Kasumi-1 (cell line): ENCODE results near the gene PPM1M.
"Not testable (repeated sequence)": the region's sequence is repeated elsewhere in the genome, so short reads cannot be mapped to it uniquely, and the experiment has no call there.

Source experiments
- DNase-seq, 2 experiments: peaks; one replicate each; lab custom pipeline; 2025; lab: John Stamatoyannopoulos, UW

The PPM1M gene

GRCh38 chr3:52277071-52277964, 31.8 kb downstream of the PPM1M start:
- peak; percentile 43 to 54 for DNase-seq

DNA sequence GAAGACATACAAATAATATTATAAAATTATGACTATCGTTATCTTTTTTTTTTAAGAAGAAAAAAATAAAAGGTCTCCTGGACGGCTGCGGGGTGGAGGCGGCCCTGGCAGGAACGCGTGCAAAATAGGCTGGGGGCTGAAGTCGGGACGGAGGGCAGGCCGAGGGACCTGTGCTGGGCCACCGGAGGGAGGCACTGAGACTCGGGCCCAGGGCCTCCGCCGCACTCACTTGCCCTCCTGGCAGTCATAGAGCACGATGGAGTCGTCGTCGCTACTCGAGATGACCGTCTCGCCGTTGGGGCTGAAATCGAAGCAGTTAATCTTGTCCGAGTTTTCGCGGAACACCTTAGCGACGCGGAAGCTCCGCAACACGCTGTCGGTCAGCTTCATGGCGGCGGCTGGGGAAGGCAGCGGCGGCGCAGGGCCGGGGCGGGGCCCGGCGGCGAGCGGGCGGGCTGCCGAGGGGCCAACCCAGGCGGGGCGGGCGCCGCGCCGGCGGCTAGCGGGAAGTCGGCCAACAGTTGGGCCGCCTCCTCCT, 32.5 kb downstream of the PPM1M start:
- DNase-seq = peak in 1 of 2 experiments; percentile 45

DNA sequence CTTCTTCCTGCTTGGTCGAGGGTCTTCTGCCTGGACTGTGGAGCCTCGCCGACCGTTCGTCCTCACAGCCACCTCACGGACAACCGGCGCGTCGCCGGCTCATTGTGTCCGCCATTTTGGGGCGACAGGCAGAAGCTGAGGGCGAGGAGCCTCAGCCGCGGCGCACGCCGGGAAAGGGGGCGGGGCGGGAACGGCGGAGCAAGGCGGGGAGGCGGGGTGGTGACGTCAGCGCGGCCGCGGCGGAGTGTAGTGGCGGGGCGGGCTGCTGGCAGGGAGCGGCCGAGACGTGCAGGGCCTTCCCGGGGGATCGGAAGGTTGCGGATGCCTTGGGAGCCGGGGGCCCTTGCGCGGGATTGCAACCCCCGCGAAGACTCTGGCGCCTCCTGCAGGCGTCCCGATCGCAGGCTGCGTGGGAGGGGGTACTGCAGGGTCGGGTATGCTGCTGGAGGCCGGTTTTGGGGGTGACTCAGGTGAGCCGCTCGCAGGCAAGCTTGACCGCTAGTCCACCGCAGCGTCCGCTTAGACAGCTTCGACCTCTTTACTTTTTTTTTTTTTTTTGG, 33.0 kb downstream of the PPM1M start, which contains the start of gene WDR82:
WDR82 (minus strand) TSS at position 140 of the 560 bp plus-strand sequence. CDS start 288 bp downstream, outside the sequence.
- peak; percentile 90 for DNase-seq

GRCh38 chr3:52279596-52279995, 34.0 kb downstream of the PPM1M start:
- no peak for DNase-seq

DNA sequence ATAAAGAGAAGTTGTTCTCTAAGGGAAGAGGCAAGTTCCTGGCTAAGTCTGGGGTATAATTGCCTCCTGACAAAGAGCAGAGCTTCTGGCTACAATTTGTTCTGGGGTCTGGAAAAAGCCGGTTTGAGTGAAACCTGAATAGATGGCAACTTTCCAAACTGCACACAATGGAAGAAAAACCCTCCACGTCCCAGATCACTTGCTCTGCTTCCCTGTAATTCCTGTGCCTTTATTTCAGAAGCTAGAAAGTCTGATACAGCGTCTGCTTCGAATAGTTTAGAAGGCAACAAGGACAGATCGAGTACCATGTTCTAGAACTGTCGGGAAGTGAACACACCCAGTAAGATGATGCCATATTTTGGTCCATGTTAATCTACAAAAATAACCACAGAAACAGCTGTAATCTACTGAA, 34.5 kb downstream of the PPM1M start:
- no peak for DNase-seq

DNA sequence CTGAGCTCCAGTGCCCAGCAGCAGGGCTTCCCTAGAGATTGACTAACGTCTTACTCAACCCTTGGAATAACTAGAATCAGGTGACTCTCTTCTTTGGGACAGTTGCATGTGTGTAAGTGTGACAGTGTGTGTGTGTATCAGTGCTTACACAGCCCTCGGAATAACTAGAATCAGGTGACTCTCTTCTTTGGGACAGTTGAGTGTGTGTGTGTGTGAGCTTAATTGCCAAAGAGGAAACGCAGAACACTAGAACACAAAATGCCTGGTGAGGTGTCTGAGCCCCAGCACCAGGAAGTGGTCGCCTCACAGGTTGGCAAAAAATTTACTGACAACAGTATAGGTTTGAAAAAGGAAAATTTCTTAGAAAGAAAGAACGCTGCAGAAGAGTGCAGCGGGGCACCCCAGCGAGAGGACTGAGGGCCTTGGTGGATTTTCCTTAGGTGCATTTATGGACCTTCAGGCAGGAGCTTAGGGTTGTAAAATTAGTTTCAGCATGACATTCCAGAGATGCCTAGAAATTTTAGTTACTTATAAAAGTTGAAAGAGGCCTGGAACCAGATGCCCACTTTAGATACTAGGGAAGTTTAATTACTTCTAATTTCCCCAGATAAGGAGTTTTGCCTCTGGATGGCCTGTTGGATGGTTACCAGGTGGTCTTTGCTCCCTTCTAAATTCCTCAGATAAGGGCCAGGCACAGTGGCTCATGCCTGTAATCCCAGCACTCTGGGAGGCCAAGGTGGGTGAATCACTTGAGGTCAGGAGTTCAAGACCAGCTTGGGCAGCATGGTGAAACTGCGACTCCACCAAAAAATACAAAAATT, 36.6 kb downstream of the PPM1M start:
- DNase-seq = peak; percentile 24 to 35

- no peak for DNase-seq
Measured at GRCh38 chr3:52283306-52283705, 37.7 kb downstream of the PPM1M start.

DNA sequence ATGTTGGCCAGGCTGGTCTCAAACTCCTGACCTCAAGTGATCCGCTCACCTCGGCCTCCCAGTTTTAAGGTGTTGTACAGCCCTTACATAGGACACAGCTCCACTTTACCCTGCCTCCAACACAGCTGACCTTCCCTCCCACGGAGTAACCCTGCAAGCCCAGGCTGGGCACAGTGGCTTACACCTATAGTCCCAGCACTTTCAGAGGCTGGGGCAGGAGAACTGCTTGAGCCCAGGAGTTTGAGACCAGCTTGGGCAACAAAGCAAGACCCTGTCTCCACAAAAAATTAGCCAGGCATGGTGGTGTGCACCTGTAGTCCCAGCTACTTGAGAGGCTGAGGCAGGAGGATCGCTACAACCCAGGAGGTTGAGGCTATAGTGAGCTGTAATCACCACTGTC, 38.5 kb downstream of the PPM1M start:
- not testable (repeated sequence) for DNase-seq

GRCh38 chr3:52286777-52287110, 41.2 kb downstream of the PPM1M start:
- no peak for DNase-seq

- DNase-seq = no peak
Measured at GRCh38 chr3:52288674-52289073, 43.1 kb downstream of the PPM1M start.

GRCh38 chr3:52289338-52289746, 43.8 kb downstream of the PPM1M start:
- no peak for DNase-seq

GRCh38 chr3:52289747-52290595, 44.4 kb downstream of the PPM1M start:
- no peak for DNase-seq

GRCh38 chr3:52290596-52291507, 45.3 kb downstream of the PPM1M start:
- DNase-seq = no peak

GRCh38 chr3:52291508-52292181, 46.1 kb downstream of the PPM1M start:
- DNase-seq = peak; percentile 30 to 31

DNA sequence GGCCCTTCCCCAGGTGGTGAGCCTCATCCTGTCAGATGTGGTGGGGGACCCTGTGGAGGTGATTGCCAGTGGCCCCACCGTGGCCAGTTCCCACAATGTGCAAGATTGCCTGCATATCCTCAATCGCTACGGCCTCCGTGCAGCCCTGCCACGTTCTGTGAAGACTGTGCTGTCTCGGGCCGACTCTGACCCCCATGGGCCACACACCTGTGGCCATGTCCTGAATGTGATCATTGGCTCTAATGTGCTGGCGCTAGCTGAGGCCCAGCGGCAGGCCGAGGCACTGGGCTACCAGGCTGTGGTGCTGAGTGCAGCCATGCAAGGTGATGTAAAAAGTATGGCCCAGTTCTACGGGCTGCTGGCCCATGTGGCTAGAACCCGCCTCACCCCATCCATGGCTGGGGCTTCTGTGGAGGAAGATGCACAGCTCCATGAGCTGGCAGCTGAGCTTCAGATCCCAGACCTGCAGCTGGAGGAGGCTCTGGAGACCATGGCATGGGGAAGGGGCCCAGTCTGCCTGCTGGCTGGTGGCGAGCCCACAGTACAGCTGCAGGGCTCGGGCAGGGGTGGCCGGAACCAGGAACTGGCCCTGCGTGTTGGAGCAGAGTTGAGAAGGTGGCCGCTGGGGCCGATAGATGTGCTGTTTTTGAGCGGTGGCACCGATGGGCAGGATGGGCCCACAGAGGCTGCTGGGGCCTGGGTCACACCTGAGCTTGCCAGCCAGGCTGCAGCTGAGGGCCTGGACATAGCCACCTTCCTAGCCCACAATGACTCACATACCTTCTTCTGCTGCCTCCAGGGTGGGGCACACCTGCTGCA, 46.9 kb downstream of the PPM1M start:
- no peak for DNase-seq

- no peak for DNase-seq
Measured at GRCh38 chr3:52293491-52294319, 48.1 kb downstream of the PPM1M start.

GRCh38 chr3:52294320-52295150, 49.0 kb downstream of the PPM1M start:
- no peak for DNase-seq
